Spleen (tissue), 11 donors: Measurements from ENCODE around the gene TMEM272. TPM values are rescaled to one million over a fixed set of nuclear protein-coding genes. Genes with fewer than 3 reads are reported as not detected.

Source experiments
- DNase-seq: peaks from one replicate; pipeline ENCODE4 v3.0.0-alpha.2; 2020
- H3K27ac ChIP-seq, 8 donors: fragments of 200-600 bp; sonication (generic) in 7 of 8; 1 replicate in 4 of 8; 2 replicates in 4 of 8; pipeline versions ENCODE4 v1.5.0 to v1.8.0; 2016 to 2021; ENCODE audit warnings: inconsistent platforms in 4 of 8, mild to moderate bottlenecking in 4 of 8, moderate library complexity in 1 of 8
- H3K27me3 ChIP-seq, 7 donors: fragments of 200-600 bp; sonication (generic) in 6 of 7; replicated peaks in 1 of 7; 1 replicate in 4 of 7; 2 replicates in 3 of 7; pipeline versions ENCODE4 v1.5.0 to v1.8.0; 2016 to 2021; ENCODE audit warnings: inconsistent platforms in 3 of 7, mild to moderate bottlenecking in 1 of 7
- H3K36me3 ChIP-seq, 6 donors: fragments of 200-600 bp; sonication (generic) in 5 of 6; 1 replicate in 4 of 6; 2 replicates in 2 of 6; pipeline versions ENCODE4 v1.5.0 to v1.8.0; 2016 to 2021; ENCODE audit warnings: inconsistent platforms in 2 of 6
- H3K4me1 ChIP-seq, 6 donors: fragments of 200-600 bp; sonication (generic) in 5 of 6; 1 replicate in 3 of 6; 2 replicates in 3 of 6; pipeline versions ENCODE4 v1.5.0 to v1.8.0; 2016 to 2021; ENCODE audit warnings: inconsistent platforms in 3 of 6
- H3K4me3 ChIP-seq, 8 donors: fragments of 200-600 bp; sonication (generic) in 7 of 8; 1 replicate in 4 of 8; 2 replicates in 4 of 8; pipeline versions ENCODE4 v1.5.0 to v1.8.0; 2016 to 2021; ENCODE audit warnings: inconsistent platforms in 4 of 8, mild to moderate bottlenecking in 4 of 8, moderate library complexity in 2 of 8
- H3K9me3 ChIP-seq, 8 donors: fragments of 200-600 bp; sonication (generic) in 7 of 8; 1 replicate in 4 of 8; 2 replicates in 4 of 8; pipeline versions ENCODE4 v1.5.0 to v1.8.0; 2016 to 2021; ENCODE audit warnings: inconsistent platforms in 4 of 8
- POLR2A ChIP-seq, 3 donors: fragments of 450-650 bp; IDR thresholded peaks; one replicate each; pipeline ENCODE4 v1.5.1; 2017; ENCODE audit warnings: antibody characterized with exemption in 3 of 3, mild to moderate bottlenecking in 1 of 3
- POLR2AphosphoS5 ChIP-seq, 3 donors: sonication (generic); formaldehyde crosslinking; IDR thresholded peaks; one replicate each; pipeline ENCODE4 v1.5.1; 2017; ENCODE audit warnings: antibody characterized with exemption in 3 of 3
- WGBS, 5 donors: extraction: QIAGEN DNeasy Blood & Tissue Kit in 3 of 5; methylation state at CpG; one replicate each; pipeline versions ENCODE4 v1.1.5 to v1.1.7; 2013 to 2018; 5-methylcytosine and 5-hydroxymethylcytosine counted together
- intact Hi-C: fragments of 100-400 bp; cut with DNase I; formaldehyde crosslinking; loops from one replicate; pipeline ENCODE4 v1.15.0; 2023; ENCODE audit warnings: low total_unique reads
- polyA plus RNA-seq, 3 donors: library from polyadenylated mRNA; stranded (reverse); fragments of 200-250 nt; gene quantifications; one replicate each; pipeline ENCODE4 v1.2.1, GENCODE V29; 2013
- total RNA-seq, 7 donors: library from RNA; depleted of rRNA in 3 of 7; stranded (reverse); fragments of >200 nt in 3 of 7; fragmentation: NEBNext Ultra II Directional in 4 of 7; extraction: Animal tissue kit (Norgen Biotek cat#: 25700) in 4 of 7; gene quantifications; one replicate each; pipeline versions ENCODE4 v1.1.0 to v1.2.1, GENCODE V29; 2016 to 2021
- TF ChIP-seq, protein P1 (sequence below), 11 experiments: fragments of 200-600 bp in 7 of 11; fragments of 450-650 bp in 4 of 11; sonication (generic) in 4 of 11; IDR thresholded peaks in 8 of 11; conservative IDR thresholded peaks in 3 of 11; 1 replicate in 7 of 11; 2 replicates in 4 of 11; pipeline versions ENCODE4 v1.4.0 to v1.8.0; 2016 to 2021; ENCODE audit warnings: antibody characterized with exemption in 11 of 11, inconsistent platforms in 4 of 11, mild to moderate bottlenecking in 1 of 11
- donor health status: healthy with polysubstance abuse.
- donor health status: DM: no; HTN: no; CAD: no; lungs with moderate emphysema.
- donor health status: DM: no; HTN: no; CAD: no.
- donor health status: Bipolar disorder and iron deficiency.
- donor health status: healthy.
- donor health status: DM: no; HTN: no; CAD: no.
- donor health status: DM: yes; HTN: yes; CAD: no.

Gene TMEM272
- total and polyA plus RNA-seq, 10 donors, result 0.03 to 3.3 (median 1.1) TPM

DNA sequence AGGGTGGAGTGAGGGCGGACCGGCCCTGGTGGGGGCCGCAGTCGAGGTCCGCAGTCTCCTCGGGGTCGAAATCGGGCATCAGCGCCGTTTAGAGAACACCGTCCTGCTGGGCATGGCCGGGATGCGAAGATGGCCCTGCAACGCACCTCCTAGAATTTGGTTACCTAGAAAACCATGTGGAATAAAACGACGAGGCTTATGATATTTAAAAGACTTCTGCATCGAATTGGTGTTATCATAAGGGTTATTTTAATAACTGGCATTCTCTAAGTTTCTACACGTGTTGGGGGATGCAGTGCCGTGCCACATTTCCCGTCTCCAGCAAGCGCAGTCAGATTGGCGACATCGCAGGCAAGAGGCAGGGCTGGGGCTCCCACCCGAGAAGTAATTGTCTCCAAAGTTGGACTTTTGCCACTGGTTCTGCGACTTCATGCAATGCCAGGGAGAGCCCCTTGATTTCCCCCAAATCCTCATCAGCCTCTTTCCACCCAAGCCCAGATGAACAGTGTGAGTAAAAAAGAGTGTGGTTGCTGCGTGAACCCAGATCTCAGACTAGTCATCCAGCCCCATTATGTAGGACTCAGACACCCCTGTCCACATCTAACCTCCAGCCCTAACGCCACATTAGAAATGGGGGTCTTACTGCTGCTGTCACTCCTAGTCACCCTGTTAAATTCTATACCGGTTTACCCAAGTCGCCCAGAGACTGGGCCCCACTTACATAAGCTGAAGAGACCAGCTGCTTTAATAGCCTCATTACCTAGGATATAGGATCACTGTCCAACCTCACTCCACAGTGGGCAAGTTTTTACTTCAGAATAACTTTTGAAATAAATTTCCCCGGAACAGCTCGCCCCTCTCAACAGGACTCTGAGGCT lies 40.4 kb downstream of the TMEM272 start:
- Histone ChIP-seq H3K27ac (peak overlapping the region; percentile 97 to 100 (median 100)), H3K27me3 (no peaks in the 10 kb centered on the region), H3K9me3 (no peaks in the 10 kb centered on the region), H3K36me3 (no peaks in the 10 kb centered on the region), H3K4me3 (peak overlapping the region; percentile 45 to 82 (median 64)), H3K4me1 (peaks cover 13 to 54% (median 39%) of the 10 kb centered on the region in 6 donors)
- TF ChIP-seq, protein P1, sequence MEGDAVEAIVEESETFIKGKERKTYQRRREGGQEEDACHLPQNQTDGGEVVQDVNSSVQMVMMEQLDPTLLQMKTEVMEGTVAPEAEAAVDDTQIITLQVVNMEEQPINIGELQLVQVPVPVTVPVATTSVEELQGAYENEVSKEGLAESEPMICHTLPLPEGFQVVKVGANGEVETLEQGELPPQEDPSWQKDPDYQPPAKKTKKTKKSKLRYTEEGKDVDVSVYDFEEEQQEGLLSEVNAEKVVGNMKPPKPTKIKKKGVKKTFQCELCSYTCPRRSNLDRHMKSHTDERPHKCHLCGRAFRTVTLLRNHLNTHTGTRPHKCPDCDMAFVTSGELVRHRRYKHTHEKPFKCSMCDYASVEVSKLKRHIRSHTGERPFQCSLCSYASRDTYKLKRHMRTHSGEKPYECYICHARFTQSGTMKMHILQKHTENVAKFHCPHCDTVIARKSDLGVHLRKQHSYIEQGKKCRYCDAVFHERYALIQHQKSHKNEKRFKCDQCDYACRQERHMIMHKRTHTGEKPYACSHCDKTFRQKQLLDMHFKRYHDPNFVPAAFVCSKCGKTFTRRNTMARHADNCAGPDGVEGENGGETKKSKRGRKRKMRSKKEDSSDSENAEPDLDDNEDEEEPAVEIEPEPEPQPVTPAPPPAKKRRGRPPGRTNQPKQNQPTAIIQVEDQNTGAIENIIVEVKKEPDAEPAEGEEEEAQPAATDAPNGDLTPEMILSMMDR (IDR thresholded peaks at IDR 0.05 in 8 of 11, conservative IDR thresholded peaks at IDR 0.05 in 3 of 11), result no peak
- TF ChIP-seq POLR2A (IDR thresholded peaks at IDR 0.05), result peak in 1 of 3 donors; percentile 49
- DNase-seq, result peak; percentile 83
- 15 to 19% (median 18%) methylated on average over 31 of the region's 31 CpGs for WGBS, 5 donors
- intact Hi-C loops, result loop anchor here (5.0 kb wide), 1 partner anchor 217 kb away; no protein-coding TSS in a partner anchor

DNA sequence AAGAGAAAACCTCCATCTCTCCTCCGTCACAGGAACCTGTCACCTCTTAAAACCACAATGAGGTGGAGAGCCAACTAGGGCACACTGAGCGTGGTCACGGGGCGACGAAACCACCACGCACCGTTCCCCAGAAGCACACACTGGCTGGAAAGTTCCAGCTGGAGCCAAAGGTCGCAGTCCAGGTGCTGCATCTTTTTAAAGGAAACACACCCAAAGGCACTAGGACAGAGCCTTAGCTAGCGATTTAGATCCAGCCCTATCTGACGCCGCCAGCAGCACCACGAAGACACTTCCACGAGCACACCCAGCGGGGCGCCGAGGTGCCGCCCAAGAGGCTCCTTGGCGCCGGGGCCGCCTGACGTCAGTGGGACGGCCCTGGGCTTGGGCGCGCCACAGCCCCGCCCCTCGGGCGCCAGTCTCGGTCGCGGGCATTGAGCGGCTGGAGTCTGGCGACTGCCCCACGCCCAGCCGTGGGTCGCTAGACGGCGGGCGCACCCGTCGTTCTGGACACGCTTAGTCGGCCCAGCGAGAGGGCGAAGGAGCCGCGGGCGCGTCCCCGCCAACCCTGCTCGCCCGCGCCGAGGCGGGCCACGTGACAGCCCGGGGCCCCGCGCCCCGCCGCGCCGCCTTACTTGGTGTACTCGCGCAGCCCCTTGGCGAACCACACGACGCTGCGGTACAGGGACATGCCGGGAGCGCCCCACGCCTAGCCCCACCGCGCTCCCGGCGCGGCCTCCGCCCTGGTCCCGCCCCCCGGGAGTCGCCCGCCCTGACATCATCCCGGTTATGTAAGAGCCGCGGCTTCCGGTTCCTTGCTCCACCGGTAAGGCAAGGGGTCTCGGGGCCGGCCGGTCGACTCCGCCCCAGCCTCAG lies 41.3 kb downstream of the TMEM272 start, which contains the start of gene DHRS12:
DHRS12 (minus strand) TSS at position 742 of the 873 bp plus-strand sequence. CDS start 4,504 bp downstream, outside the sequence.
- H3K27ac ChIP-seq, result peak within 1 kb of the TSS; percentile 97 to 100 (median 100)
- H3K9me3 ChIP-seq, result no peaks in the 10 kb centered on the region
- peak within 1 kb of the TSS; percentile 45 to 82 (median 64) for H3K4me3 ChIP-seq
- peak; percentile 87 to 93 (median 90) for TF ChIP-seq POLR2AphosphoS5 (IDR thresholded peaks at IDR 0.05)
- TF ChIP-seq POLR2A (IDR thresholded peaks at IDR 0.05), result peak; percentile 11 to 39 (median 29)
- TF ChIP-seq, protein P1 (IDR thresholded peaks at IDR 0.05 in 8 of 11, conservative IDR thresholded peaks at IDR 0.05 in 3 of 11), result peak in 5 of 11 experiments; percentile 18 to 54 (median 44)
- intact Hi-C loops, result loop anchor here (5.0 kb wide), 1 partner anchor 216 kb away; no protein-coding TSS in a partner anchor
- no peaks in the 10 kb centered on the region for H3K27me3 ChIP-seq
- peaks cover 13 to 54% (median 39%) of the 10 kb centered on the region in 6 donors for H3K4me1 ChIP-seq
- WGBS, 5 donors, result 0 to 1% (median 0%) methylated on average over 20 to 91 of the region's 91 CpGs
- DNase-seq, result peak; percentile 98
- H3K36me3 ChIP-seq, result peaks cover 0 to 8% (median 3%) of the 10 kb centered on the region in 6 donors

DNA sequence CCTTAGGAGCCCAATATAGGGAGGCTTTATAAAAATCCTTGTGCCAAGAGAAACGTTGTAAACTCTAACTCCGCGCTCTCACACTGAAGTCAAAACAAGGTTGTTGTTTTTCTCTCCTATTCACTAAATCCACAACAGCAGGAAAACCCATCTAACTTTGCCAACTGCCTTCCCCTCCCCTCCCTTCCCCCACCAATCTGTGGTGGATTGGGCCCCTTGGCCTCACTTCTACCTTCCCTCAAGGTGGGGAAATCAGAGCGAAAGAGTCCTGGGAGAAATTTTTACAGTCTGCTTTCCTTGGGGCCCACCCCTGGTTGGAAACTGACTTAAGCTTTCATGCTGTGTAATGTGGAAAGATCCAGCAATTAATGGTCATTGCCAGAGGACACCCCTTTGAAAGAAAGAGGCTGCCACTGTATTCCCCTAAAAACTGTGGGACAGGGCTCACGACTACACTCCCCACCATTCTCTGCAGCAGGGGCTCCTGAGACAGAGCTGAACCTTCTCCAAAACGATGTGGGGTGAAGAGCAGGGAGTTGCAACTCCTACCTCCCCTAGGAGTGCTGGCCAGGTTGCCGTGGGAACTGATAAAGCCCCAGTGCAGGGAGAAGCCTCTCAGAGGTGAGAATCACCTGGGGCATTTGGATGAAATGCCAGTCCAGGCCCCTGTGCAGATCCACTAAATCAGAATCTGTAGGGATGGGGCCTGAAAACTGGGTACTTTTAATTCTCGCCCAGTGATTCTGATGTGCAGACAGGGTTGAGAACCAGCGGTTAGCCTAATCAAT lies 42.2 kb downstream of the TMEM272 start:
- intact Hi-C loops, result loop anchor here (5.0 kb wide), 1 partner anchor 216 kb away; no protein-coding TSS in a partner anchor
- DNase-seq, result no peak
- Histone ChIP-seq H3K4me3 (peak overlapping the region; percentile 45 to 82 (median 64)), H3K36me3 (peaks cover 0 to 14% (median 4%) of the 10 kb centered on the region in 6 donors), H3K4me1 (peaks cover 13 to 56% (median 39%) of the 10 kb centered on the region in 6 donors), H3K27me3 (no peaks in the 10 kb centered on the region), H3K9me3 (no peaks in the 10 kb centered on the region), H3K27ac (peak overlapping the region; percentile 97 to 100 (median 100))
- TF ChIP-seq, protein P1 (IDR thresholded peaks at IDR 0.05 in 8 of 11, conservative IDR thresholded peaks at IDR 0.05 in 3 of 11), result no peak
- TF ChIP-seq POLR2AphosphoS5 (IDR thresholded peaks at IDR 0.05) (no peak), POLR2A (IDR thresholded peaks at IDR 0.05) (no peak)
- WGBS, 5 donors, result 52 to 60% (median 58%) methylated on average over 9 of the region's 9 CpGs
